HCT116 (cell line): ENCODE results near the gene SH3D19. TPM values are rescaled to one million over a fixed set of nuclear protein-coding genes. Genes with fewer than 3 reads are reported as not detected.

Experiments
- total RNA-seq: library from RNA; stranded (reverse); gene quantifications from one replicate; pipeline ENCODE4 v1.2.1, GENCODE V29; 2021; ENCODE audit not compliant: unreplicated experiment

SH3D19 gene
- total RNA-seq, 1 experiment from 2014 or later = 37.5 TPM

Other genes starting within 250 kb of the SH3D19 start
- gene RPS3A, start 226.0 kb downstream of the SH3D19 start, total RNA-seq = 2,446 TPM
- gene PRSS48, start 48.4 kb downstream of the SH3D19 start, total RNA-seq = not detected
- gene FHIP1A, start 83.6 kb upstream of the SH3D19 start, total RNA-seq = 14.8 TPM